ENCODE data around the gene NTN1.

GRCh38 chr17:9224485-9224884, 203.2 kb downstream of the NTN1 start:
- TF ChIP-seq ZNF597 (CRISPR knock-in tag; IDR thresholded peaks at IDR 0.05), result no peak
- no peak for TF ChIP-seq ETV5 (CRISPR knock-in tag; IDR thresholded peaks at IDR 0.05; ENCODE audit: borderline replicate concordance)
- no peak for TF ChIP-seq ZNF709 (CRISPR knock-in tag; IDR thresholded peaks at IDR 0.05)
- no peak for TF ChIP-seq RAD21 (CRISPR knock-in tag; IDR thresholded peaks at IDR 0.05)
- TF ChIP-seq ZNF224 (CRISPR knock-in tag; IDR thresholded peaks at IDR 0.05), result no peak
- no peak for TF ChIP-seq POLR2A (IDR thresholded peaks at IDR 0.05; ENCODE audit: insufficient read depth in 1 of 2, low read depth in 2 of 2, low read length in 2 of 2)
- no peak for TF ChIP-seq ZNF782 (CRISPR knock-in tag; IDR thresholded peaks at IDR 0.05; ENCODE audit: borderline replicate concordance)
- TF ChIP-seq CTCF (CRISPR knock-in tag; IDR thresholded peaks at IDR 0.05), result no peak

Measured in HepG2 (cell line).